K562 (cell line): ENCODE results near the gene GRWD1. TPM values are rescaled to one million over a fixed set of nuclear protein-coding genes. Genes with fewer than 3 reads are reported as not detected.

Source experiments
- DMBX1 ChIP-seq: fragments of 250-450 bp; sonication (Bioruptor Pico); IDR thresholded peaks from 2 replicates; pipeline ENCODE4 v1.8.0; 2022; ENCODE audit warnings: inconsistent platforms, mild to moderate bottlenecking, moderate library complexity, borderline replicate concordance
- GMEB1 ChIP-seq: fragments of 250-450 bp; sonication (Bioruptor Pico); IDR thresholded peaks from 2 replicates; pipeline ENCODE4 v1.4.0; 2020; ENCODE audit warnings: mild to moderate bottlenecking
- ILF3 ChIP-seq: fragments of 450-650 bp; IDR thresholded peaks from 2 replicates; pipeline ENCODE4 v1.6.1; 2018; ENCODE audit warnings: antibody characterized with exemption, mild to moderate bottlenecking, moderate library complexity, borderline replicate concordance
- NRF1 ChIP-seq, 2 experiments: fragments of 450-650 bp; IDR thresholded peaks in 1 of 2; conservative IDR thresholded peaks in 1 of 2; 2 replicates each; pipeline ENCODE4 v1.6.1; 2014; ENCODE audit warnings: mild to moderate bottlenecking in 2 of 2
- PHF20 ChIP-seq: fragments of 450-650 bp; IDR thresholded peaks from 2 replicates; pipeline ENCODE4 v1.6.1; 2018; ENCODE audit not compliant: partially characterized antibody
- POLR2AphosphoS5 ChIP-seq: IDR thresholded peaks from 2 replicates; pipeline ENCODE4 v1.6.1; 2011; ENCODE audit warnings: mild to moderate bottlenecking, low read depth, low read length, moderate library complexity; ENCODE audit not compliant: control insufficient read depth, insufficient read depth
- SP2 ChIP-seq: IDR thresholded peaks from 2 replicates; pipeline ENCODE4 v1.6.1; 2011; ENCODE audit warnings: mild to moderate bottlenecking, low read depth, low read length, moderate library complexity; ENCODE audit not compliant: poor library complexity, severe bottlenecking; ENCODE audit errors: extremely low read depth
- ZC3H8 ChIP-seq: fragments of 450-650 bp; IDR thresholded peaks from 2 replicates; pipeline ENCODE4 v1.6.1; 2017
- ZNF274 ChIP-seq: IDR thresholded peaks from 2 replicates; pipeline ENCODE4 v1.6.1; 2011; ENCODE audit warnings: low read depth, mild to moderate bottlenecking, low read length, moderate library complexity, borderline replicate concordance
- ZNF347 ChIP-seq: fragments of 450-650 bp; formaldehyde crosslinking; IDR thresholded peaks from 2 replicates; pipeline ENCODE4 v1.4.0; 2020; ENCODE audit warnings: low read depth, mild to moderate bottlenecking, moderate library complexity
- ZNF384 ChIP-seq: IDR thresholded peaks from 2 replicates; pipeline ENCODE4 v1.6.1; 2012; ENCODE audit warnings: low read depth, low read length, improper control_type of control experiment
- ZNF41 ChIP-seq: fragments of 250-450 bp; sonication (Bioruptor Pico); conservative IDR thresholded peaks from 2 replicates; pipeline ENCODE4 v1.4.0; 2020; ENCODE audit warnings: mild to moderate bottlenecking
- ZNF57 ChIP-seq: fragments of 450-650 bp; formaldehyde crosslinking; IDR thresholded peaks from 2 replicates; pipeline ENCODE4 v1.4.0; 2020; ENCODE audit warnings: mild to moderate bottlenecking, moderate library complexity
- ZNF764 ChIP-seq: fragments of 250-450 bp; sonication (Bioruptor Pico); IDR thresholded peaks from 2 replicates; pipeline ENCODE4 v1.4.0; 2020; ENCODE audit warnings: low read depth, mild to moderate bottlenecking, moderate library complexity
- polyA plus RNA-seq, 8 experiments: library from polyadenylated mRNA; depleted of rRNA in 4 of 8; stranded (reverse) in 5 of 8; unstranded in 3 of 8; fragments of >200 nt; fragmentation: Nextera tagmentation in 2 of 8; fragmentation: Illumina TruSeq in 1 of 8; extraction: Ambion mirVana in 2 of 8; extraction: Trizol in 1 of 8; gene quantifications; 2 replicates each; pipeline versions ENCODE4 v1.2.1 to v1.2.3, GENCODE V29; 2011 to 2014; ENCODE audit warnings: inconsistent platforms in 1 of 8, missing spikeins in 1 of 8
- total RNA-seq, 7 experiments: library from RNA; depleted of rRNA in 6 of 7; stranded (reverse); fragments of >200 nt in 6 of 7; fragmentation: Illumina TruSeq in 2 of 7; extraction: Trizol in 2 of 7; gene quantifications; 2 replicates each; pipeline versions ENCODE4 v1.2.1 to v1.2.3, GENCODE V29; 2011 to 2021; ENCODE audit warnings: low replicate concordance in 1 of 7
- TF ChIP-seq, protein P1 (sequence below): fragments of 250-450 bp; sonication (Bioruptor Pico); IDR thresholded peaks from 2 replicates; pipeline ENCODE4 v1.5.1; 2021; ENCODE audit warnings: mild to moderate bottlenecking
- TF ChIP-seq, protein P2 (sequence below): fragments of 250-450 bp; sonication (Bioruptor Pico); IDR thresholded peaks from 2 replicates; pipeline ENCODE4 v1.5.0; 2020; ENCODE audit warnings: mild to moderate bottlenecking, borderline replicate concordance
- TF ChIP-seq, protein P3 (sequence below): fragments of 250-450 bp; sonication (Bioruptor Pico); IDR thresholded peaks from 2 replicates; pipeline ENCODE4 v1.4.0; 2020; ENCODE audit warnings: mild to moderate bottlenecking, moderate library complexity, borderline replicate concordance

The GRWD1 gene
- total and polyA plus RNA-seq, 9 of the 15 experiments (the other 6 are each of a cell fraction or from before 2014, with no cell fraction given) = 1.5 to 87.2 (median 24.5) TPM

DNA sequence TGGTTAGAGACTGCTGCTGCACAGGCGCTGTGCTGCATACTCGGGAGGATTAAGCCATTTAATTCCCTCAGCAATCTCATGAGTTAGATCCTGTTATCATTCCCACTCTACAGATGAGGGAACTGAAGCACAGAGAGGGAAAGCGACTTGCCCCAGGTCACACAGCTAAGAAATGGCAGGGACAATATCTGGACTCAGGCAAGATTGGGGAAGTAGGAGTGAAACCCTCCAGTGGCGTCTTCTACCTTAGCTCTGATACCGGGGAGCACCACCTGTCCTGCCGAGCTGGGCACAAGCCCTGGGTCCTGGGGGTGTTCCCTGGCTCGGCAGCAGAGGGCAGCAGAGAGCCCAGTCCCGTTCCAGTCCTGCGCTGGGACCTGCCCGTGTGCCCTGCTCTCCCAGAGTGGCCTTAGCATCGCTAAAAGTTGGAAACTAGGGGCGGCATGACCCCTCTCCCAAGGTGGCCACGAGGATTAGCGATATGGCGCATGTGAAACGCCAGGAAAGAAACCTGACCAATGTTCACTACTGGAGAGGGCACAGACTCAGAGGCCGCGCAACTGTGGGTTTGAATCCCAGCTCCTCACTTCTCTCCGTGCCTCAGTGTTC lies 43.9 kb downstream of the GRWD1 start (continued):
- TF ChIP-seq, protein P1, sequence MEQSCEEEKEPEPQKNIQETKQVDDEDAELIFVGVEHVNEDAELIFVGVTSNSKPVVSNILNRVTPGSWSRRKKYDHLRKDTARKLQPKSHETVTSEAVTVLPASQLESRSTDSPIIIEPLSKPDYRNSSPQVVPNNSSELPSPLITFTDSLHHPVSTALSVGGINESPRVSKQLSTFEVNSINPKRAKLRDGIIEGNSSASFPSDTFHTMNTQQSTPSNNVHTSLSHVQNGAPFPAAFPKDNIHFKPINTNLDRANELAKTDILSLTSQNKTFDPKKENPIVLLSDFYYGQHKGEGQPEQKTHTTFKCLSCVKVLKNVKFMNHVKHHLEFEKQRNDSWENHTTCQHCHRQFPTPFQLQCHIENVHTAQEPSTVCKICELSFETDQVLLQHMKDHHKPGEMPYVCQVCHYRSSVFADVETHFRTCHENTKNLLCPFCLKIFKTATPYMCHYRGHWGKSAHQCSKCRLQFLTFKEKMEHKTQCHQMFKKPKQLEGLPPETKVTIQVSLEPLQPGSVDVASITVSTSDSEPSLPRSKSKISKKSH (CRISPR knock-in tag) = no peak
- TF ChIP-seq DMBX1 (CRISPR knock-in tag) (no peak), SP2 (no peak), PHF20 (no peak), ZNF347 (CRISPR knock-in tag) (no peak), ZNF57 (CRISPR knock-in tag) (no peak), ZNF41 (CRISPR knock-in tag) (no peak), ILF3 (no peak), ZNF764 (CRISPR knock-in tag) (no peak), GMEB1 (CRISPR knock-in tag) (no peak), ZNF274 (no peak), ZC3H8 (no peak), NRF1 (conservative IDR thresholded peaks at IDR 0.05 in 1 of 2, IDR thresholded peaks at IDR 0.05 in 1 of 2) (peak; percentile 61 to 71), ZNF384 (no peak), POLR2AphosphoS5 (no peak)
- TF ChIP-seq, protein P2, sequence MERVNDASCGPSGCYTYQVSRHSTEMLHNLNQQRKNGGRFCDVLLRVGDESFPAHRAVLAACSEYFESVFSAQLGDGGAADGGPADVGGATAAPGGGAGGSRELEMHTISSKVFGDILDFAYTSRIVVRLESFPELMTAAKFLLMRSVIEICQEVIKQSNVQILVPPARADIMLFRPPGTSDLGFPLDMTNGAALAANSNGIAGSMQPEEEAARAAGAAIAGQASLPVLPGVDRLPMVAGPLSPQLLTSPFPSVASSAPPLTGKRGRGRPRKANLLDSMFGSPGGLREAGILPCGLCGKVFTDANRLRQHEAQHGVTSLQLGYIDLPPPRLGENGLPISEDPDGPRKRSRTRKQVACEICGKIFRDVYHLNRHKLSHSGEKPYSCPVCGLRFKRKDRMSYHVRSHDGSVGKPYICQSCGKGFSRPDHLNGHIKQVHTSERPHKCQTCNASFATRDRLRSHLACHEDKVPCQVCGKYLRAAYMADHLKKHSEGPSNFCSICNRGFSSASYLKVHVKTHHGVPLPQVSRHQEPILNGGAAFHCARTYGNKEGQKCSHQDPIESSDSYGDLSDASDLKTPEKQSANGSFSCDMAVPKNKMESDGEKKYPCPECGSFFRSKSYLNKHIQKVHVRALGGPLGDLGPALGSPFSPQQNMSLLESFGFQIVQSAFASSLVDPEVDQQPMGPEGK (CRISPR knock-in tag) = no peak
- TF ChIP-seq, protein P3, sequence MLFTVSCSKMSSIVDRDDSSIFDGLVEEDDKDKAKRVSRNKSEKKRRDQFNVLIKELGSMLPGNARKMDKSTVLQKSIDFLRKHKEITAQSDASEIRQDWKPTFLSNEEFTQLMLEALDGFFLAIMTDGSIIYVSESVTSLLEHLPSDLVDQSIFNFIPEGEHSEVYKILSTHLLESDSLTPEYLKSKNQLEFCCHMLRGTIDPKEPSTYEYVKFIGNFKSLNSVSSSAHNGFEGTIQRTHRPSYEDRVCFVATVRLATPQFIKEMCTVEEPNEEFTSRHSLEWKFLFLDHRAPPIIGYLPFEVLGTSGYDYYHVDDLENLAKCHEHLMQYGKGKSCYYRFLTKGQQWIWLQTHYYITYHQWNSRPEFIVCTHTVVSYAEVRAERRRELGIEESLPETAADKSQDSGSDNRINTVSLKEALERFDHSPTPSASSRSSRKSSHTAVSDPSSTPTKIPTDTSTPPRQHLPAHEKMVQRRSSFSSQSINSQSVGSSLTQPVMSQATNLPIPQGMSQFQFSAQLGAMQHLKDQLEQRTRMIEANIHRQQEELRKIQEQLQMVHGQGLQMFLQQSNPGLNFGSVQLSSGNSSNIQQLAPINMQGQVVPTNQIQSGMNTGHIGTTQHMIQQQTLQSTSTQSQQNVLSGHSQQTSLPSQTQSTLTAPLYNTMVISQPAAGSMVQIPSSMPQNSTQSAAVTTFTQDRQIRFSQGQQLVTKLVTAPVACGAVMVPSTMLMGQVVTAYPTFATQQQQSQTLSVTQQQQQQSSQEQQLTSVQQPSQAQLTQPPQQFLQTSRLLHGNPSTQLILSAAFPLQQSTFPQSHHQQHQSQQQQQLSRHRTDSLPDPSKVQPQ (CRISPR knock-in tag) = no peak
